Measurements from ENCODE around the gene GALNT2.

GRCh38 chr1:230170622-230171021, 103.6 kb downstream of the GALNT2 start:
- TF ChIP-seq CTCF (IDR thresholded peaks at IDR 0.05) (no peak), EZH2 (IDR thresholded peaks at IDR 0.05; ENCODE audit: borderline replicate concordance, insufficient read depth, low read depth, low read length, poor library complexity, severe bottlenecking) (no peak)
